Chondrocyte (in vitro differentiated cells): ENCODE measurements around the gene SLC2A13. TPM values are rescaled to one million over a fixed set of nuclear protein-coding genes. Genes with fewer than 3 reads are reported as not detected.

Source experiments
- DNase-seq: peaks from one replicate; pipeline ENCODE4 v3.0.0; 2021; ENCODE audit warnings: mixed read lengths, low spot score
- H3K27ac Mint-ChIP-seq: one replicate; pipeline ENCODE4 v1.8.0; 2021; ENCODE audit warnings: mild to moderate bottlenecking, moderate library complexity, mixed read lengths; ENCODE audit not compliant: unreplicated experiment
- H3K27me3 Mint-ChIP-seq: 2 replicates; pipeline ENCODE4 v1.8.0; 2021; ENCODE audit warnings: low read depth, mixed read lengths
- H3K36me3 Mint-ChIP-seq: 2 replicates; pipeline ENCODE4 v1.8.0; 2021; ENCODE audit warnings: low read depth, mixed read lengths
- H3K4me1 Mint-ChIP-seq: 2 replicates; pipeline ENCODE4 v1.8.0; 2021; ENCODE audit warnings: low read depth, mild to moderate bottlenecking, mixed read lengths
- H3K4me3 Mint-ChIP-seq: one replicate; pipeline ENCODE4 v1.8.0; 2021; ENCODE audit warnings: mild to moderate bottlenecking, moderate library complexity, mixed read lengths; ENCODE audit not compliant: unreplicated experiment
- H3K9me3 Mint-ChIP-seq: 2 replicates; pipeline ENCODE4 v1.8.0; 2021; ENCODE audit warnings: low read depth, mixed read lengths
- total RNA-seq: library from RNA; stranded (reverse); gene quantifications from 3 replicates; pipeline ENCODE4 v1.2.1, GENCODE V29; 2021
- TF ChIP-seq, protein P1 (sequence below): fragments of 200-600 bp; sonication (generic); IDR thresholded peaks from 2 replicates; pipeline ENCODE4 v1.5.0; 2021; ENCODE audit warnings: antibody characterized with exemption, mild to moderate bottlenecking, moderate library complexity

The SLC2A13 gene
- total RNA-seq, 1 donor from 2014 or later = 14.4 TPM

- Mint-ChIP-seq H3K9me3 (no peaks in the 10 kb centered on the region), H3K4me1 (no peaks in the 10 kb centered on the region), H3K27me3 (no peaks in the 10 kb centered on the region), H3K27ac (no peak overlapping the region), H3K36me3 (peaks cover 2% of the 10 kb centered on the region), H3K4me3 (no peak overlapping the region)
- TF ChIP-seq, protein P1, sequence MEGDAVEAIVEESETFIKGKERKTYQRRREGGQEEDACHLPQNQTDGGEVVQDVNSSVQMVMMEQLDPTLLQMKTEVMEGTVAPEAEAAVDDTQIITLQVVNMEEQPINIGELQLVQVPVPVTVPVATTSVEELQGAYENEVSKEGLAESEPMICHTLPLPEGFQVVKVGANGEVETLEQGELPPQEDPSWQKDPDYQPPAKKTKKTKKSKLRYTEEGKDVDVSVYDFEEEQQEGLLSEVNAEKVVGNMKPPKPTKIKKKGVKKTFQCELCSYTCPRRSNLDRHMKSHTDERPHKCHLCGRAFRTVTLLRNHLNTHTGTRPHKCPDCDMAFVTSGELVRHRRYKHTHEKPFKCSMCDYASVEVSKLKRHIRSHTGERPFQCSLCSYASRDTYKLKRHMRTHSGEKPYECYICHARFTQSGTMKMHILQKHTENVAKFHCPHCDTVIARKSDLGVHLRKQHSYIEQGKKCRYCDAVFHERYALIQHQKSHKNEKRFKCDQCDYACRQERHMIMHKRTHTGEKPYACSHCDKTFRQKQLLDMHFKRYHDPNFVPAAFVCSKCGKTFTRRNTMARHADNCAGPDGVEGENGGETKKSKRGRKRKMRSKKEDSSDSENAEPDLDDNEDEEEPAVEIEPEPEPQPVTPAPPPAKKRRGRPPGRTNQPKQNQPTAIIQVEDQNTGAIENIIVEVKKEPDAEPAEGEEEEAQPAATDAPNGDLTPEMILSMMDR = no peak
- DNase-seq = peak; percentile 62
Measured at GRCh38 chr12:39777465-39777864, 328.4 kb downstream of the SLC2A13 start.

- no peak overlapping the region for H3K4me3 Mint-ChIP-seq
- TF ChIP-seq, protein P1 = no peak
- DNase-seq = no peak
- H3K27me3 Mint-ChIP-seq = no peaks in the 10 kb centered on the region
- peaks cover 3% of the 10 kb centered on the region for H3K4me1 Mint-ChIP-seq
- no peaks in the 10 kb centered on the region for H3K36me3 Mint-ChIP-seq
- no peaks in the 10 kb centered on the region for H3K9me3 Mint-ChIP-seq
- H3K27ac Mint-ChIP-seq = no peak overlapping the region
Measured at GRCh38 chr12:39773266-39773665, 332.6 kb downstream of the SLC2A13 start.

GRCh38 chr12:39772821-39773259 is 333.0 kb downstream of the SLC2A13 start:
- DNase-seq = no peak
- Mint-ChIP-seq H3K27me3 (no peaks in the 10 kb centered on the region), H3K9me3 (no peaks in the 10 kb centered on the region), H3K4me1 (peaks cover 3% of the 10 kb centered on the region), H3K36me3 (no peaks in the 10 kb centered on the region), H3K4me3 (no peak overlapping the region), H3K27ac (no peak overlapping the region)
- TF ChIP-seq, protein P1 = no peak

DNA sequence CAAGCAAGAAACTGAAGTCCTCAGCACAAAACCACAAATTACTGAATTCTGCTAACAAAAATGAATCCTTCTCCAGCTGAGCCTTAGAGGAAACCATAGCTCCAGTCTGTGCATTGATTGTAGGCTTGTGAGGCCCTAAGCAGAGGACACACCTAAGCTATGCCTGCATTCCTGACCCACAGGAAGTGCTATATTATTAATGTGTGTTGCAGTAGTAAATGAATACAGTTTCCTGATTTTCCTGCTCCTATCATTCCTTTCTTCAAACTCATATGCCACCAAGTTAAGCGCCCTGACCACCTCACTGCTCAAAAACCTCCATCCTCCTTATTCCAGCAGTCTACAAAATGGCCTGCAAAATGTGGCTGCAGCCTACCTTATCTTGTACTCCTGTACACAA is 334.4 kb downstream of the SLC2A13 start:
- Mint-ChIP-seq H3K27ac (no peak overlapping the region), H3K36me3 (no peaks in the 10 kb centered on the region), H3K9me3 (peaks cover 3% of the 10 kb centered on the region), H3K27me3 (no peaks in the 10 kb centered on the region), H3K4me1 (peaks cover 8% of the 10 kb centered on the region), H3K4me3 (no peak overlapping the region)
- no peak for DNase-seq
- TF ChIP-seq, protein P1 = no peak

- DNase-seq = no peak
- TF ChIP-seq, protein P1 = peak; percentile 94
- H3K27ac Mint-ChIP-seq = no peak overlapping the region
- H3K4me1 Mint-ChIP-seq = peaks cover 6% of the 10 kb centered on the region
- peaks cover 3% of the 10 kb centered on the region for H3K9me3 Mint-ChIP-seq
- peaks cover 2% of the 10 kb centered on the region for H3K36me3 Mint-ChIP-seq
- no peaks in the 10 kb centered on the region for H3K27me3 Mint-ChIP-seq
- H3K4me3 Mint-ChIP-seq = no peak overlapping the region
Measured at GRCh38 chr12:39764944-39765560, 340.8 kb downstream of the SLC2A13 start.
